Brain microvascular endothelial cell (primary cell): ENCODE measurements around the gene LAMTOR3.

ENCODE experiments used
- DNase-seq: peaks from one replicate; pipeline ENCODE4 v3.0.0-alpha.2; 2020
- H3K27ac ChIP-seq: fragments of 250-450 bp; sonication (Bioruptor Pico); 2 replicates; pipeline ENCODE4 v1.5.1; 2020; ENCODE audit warnings: mild to moderate bottlenecking, moderate library complexity
- H3K27me3 ChIP-seq: fragments of 250-450 bp; sonication (Bioruptor Pico); replicated peaks from 2 replicates; pipeline ENCODE4 v1.5.1; 2020; ENCODE audit warnings: mild to moderate bottlenecking
- H3K36me3 ChIP-seq: fragments of 250-450 bp; sonication (Bioruptor Pico); replicated peaks from 2 replicates; pipeline ENCODE4 v1.5.1; 2020; ENCODE audit warnings: mild to moderate bottlenecking
- H3K4me3 ChIP-seq: 2 replicates; pipeline ENCODE4 v1.5.1; 2011; ENCODE audit warnings: low read depth, mild to moderate bottlenecking, control low read depth, low read length, moderate library complexity
- in situ Hi-C: cut with HindIII; loops from 2 replicates; pipeline ENCODE4 v1.10.0; 2017; ENCODE audit warnings: low sequenced_read_pairs, low pct_ligation_motif_present
- TF ChIP-seq, protein P1 (sequence below): IDR thresholded peaks from 2 replicates; pipeline ENCODE4 v1.5.1; 2011; ENCODE audit warnings: low read depth, mild to moderate bottlenecking, moderate library complexity, low read length, control low read depth, inconsistent platforms; ENCODE audit errors: missing control alignments

The LAMTOR3 gene

DNA sequence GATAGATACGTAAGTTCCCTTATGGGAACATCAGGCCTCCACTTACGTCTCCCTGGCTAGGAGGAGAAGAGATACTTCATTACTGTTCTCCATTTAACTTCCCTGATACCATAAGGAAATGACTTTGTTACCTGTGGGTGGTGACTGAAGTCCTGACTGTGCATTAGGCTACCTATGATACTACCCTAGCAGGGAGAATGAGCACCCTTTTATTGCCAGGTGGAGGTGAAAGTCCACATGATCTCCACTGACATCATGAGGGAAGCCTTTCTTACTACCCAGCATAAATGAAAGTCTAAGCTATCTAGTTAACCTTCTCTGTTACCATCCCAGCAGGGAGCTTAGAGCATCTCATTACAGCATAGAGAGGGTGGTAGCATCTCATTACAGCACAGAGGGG, 24.4 kb upstream of the LAMTOR3 start:
- no peak overlapping the region for H3K4me3 ChIP-seq
- H3K27me3 ChIP-seq = no peaks in the 10 kb centered on the region
- H3K36me3 ChIP-seq = peaks cover 11% of the 10 kb centered on the region
- no peak overlapping the region for H3K27ac ChIP-seq
- no peak for DNase-seq
- TF ChIP-seq, protein P1, sequence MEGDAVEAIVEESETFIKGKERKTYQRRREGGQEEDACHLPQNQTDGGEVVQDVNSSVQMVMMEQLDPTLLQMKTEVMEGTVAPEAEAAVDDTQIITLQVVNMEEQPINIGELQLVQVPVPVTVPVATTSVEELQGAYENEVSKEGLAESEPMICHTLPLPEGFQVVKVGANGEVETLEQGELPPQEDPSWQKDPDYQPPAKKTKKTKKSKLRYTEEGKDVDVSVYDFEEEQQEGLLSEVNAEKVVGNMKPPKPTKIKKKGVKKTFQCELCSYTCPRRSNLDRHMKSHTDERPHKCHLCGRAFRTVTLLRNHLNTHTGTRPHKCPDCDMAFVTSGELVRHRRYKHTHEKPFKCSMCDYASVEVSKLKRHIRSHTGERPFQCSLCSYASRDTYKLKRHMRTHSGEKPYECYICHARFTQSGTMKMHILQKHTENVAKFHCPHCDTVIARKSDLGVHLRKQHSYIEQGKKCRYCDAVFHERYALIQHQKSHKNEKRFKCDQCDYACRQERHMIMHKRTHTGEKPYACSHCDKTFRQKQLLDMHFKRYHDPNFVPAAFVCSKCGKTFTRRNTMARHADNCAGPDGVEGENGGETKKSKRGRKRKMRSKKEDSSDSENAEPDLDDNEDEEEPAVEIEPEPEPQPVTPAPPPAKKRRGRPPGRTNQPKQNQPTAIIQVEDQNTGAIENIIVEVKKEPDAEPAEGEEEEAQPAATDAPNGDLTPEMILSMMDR = no peak
- in situ Hi-C loops = no loop called here

DNA sequence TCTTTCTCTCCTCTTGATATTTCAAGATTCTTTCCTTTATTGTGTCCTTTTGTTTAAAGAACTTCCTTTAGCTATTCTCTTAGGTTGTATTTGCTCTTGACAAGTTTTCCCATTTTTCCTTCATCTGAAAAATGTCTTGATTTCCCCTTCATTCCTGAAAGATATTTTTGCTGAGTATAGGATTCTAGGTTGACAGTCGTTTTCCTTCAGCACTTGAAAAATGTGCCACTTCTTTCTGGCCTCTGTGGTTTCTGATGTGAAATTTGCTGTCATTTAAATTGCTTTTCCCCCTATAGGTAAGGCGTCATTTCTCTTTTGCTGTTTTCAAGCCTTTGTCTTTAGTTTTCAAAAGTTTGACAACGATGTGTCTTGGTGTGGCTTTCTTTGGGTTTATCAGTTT, 23.3 kb upstream of the LAMTOR3 start:
- Histone ChIP-seq H3K4me3 (no peak overlapping the region), H3K27ac (no peak overlapping the region), H3K36me3 (peaks cover 11% of the 10 kb centered on the region), H3K27me3 (no peaks in the 10 kb centered on the region)
- in situ Hi-C loops = no loop called here
- DNase-seq = no peak
- TF ChIP-seq, protein P1 = no peak

DNA sequence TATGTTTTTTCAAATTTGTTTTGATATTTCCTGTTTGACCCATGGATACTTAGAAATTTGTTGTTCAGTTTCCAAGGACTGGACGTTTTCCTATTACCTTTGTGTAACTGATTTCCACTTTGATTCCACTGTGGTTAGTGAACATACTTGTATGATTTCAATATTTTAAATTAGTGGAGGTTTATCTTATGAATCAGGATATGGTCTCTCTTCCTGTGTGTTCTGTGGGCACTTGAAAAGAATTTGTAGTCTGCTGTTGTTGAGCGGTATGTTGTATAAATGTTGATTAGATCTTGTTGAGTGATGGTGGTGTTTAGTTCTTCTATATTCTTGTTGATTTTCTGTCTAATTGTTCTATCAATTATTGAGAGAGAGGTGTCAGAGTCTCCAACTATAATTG, 21.2 kb upstream of the LAMTOR3 start:
- Histone ChIP-seq H3K27me3 (no peaks in the 10 kb centered on the region), H3K4me3 (no peak overlapping the region), H3K36me3 (peaks cover 7% of the 10 kb centered on the region), H3K27ac (peak overlapping the region; percentile 25)
- TF ChIP-seq, protein P1 = no peak
- DNase-seq = no peak
- in situ Hi-C loops = no loop called here

DNA sequence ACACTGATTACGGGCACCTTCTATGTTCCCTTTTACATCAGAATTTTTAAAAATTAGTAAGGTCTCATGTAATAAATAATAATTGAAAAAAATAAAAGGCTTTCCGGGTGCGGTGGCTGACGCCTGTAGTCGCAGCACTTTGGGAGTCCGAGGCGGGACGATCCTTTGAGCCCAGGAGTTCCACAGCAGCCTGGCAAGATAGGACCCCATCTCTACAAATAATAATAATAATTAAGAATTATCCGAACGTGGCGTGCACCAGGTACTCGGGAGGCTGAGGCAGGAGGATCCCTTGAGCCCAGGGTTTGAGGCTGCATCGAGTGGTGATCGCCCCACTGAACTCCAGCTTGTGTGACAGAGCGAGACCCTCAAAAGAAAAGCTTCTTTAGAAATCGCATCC, 771 bp upstream of the LAMTOR3 start:
- Histone ChIP-seq H3K36me3 (peaks cover 3% of the 10 kb centered on the region), H3K27me3 (no peaks in the 10 kb centered on the region), H3K4me3 (peak overlapping the region; percentile 92), H3K27ac (peak overlapping the region; percentile 9)
- DNase-seq = no peak
- in situ Hi-C loops = no loop called here
- TF ChIP-seq, protein P1 = no peak

DNA sequence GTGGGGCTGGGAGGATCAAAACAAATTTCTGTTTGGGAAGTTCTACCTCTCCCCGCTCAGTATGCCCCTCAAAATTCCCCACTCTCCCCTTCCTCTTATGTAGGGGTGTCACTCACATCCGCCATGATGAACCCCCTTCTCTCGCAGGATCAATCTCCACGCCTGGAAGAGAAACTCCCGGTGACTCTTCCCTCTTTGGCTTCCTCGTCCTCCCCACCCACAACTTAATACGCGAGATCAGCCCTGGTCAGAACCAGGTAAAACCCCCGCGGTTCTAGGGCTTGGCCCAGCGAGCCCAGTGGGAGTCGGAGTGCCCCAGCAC, 427 bp downstream of the LAMTOR3 start:
- Histone ChIP-seq H3K27ac (peak overlapping the region; percentile 74), H3K4me3 (peak overlapping the region; percentile 92), H3K36me3 (peaks cover 4% of the 10 kb centered on the region), H3K27me3 (no peaks in the 10 kb centered on the region)
- DNase-seq = no peak
- TF ChIP-seq, protein P1 = no peak
- in situ Hi-C loops = no loop called here

DNA sequence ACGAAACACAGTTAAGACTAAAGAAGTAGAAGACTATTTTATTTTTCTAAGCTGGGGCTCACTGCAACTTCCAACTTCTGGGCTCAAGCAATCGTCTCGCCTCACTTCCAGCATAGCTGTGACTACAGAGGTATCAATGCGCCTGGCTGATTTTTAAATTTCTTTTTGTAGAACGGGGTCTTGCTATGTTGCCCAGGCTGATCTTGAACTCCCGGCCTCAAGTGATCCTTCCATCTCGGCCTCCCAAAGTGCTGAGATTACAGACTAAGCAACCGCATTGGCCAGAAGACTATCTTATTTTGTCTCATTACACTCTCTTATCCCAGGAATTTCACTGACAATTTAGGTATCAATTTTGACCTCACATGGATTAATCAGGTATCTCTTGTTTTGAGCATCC, 1.2 kb downstream of the LAMTOR3 start:
- in situ Hi-C loops = no loop called here
- Histone ChIP-seq H3K27me3 (no peaks in the 10 kb centered on the region), H3K27ac (no peak overlapping the region), H3K36me3 (peaks cover 4% of the 10 kb centered on the region), H3K4me3 (peak overlapping the region; percentile 92)
- TF ChIP-seq, protein P1 = no peak
- no peak for DNase-seq
